Endothelial cell of umbilical vein (primary cell): ENCODE results near the gene TRIM37. TPM values are rescaled to one million over a fixed set of nuclear protein-coding genes. Genes with fewer than 3 reads are reported as not detected.

Experiments
- BruUV-seq: library from RNA; stranded (reverse); fragments of 400-500 nt; replicated peaks from 2 replicates; lab custom pipeline; 2021; lab: Mats Ljungman, UMichigan
- CTCF ChIA-PET: fragments of 300-600, 350-600 bp; sonication (Branson Sonifier 250); formaldehyde crosslinking; loops from one replicate; lab custom pipeline; 2021; ENCODE audit warnings: antibody characterized with exemption, inconsistent platforms; lab: Charles Lee
- POLR2A ChIA-PET: fragments of 300-600, 350-600 bp; sonication (Branson Sonifier 250); formaldehyde crosslinking; loops from one replicate; lab custom pipeline; 2021; ENCODE audit warnings: antibody characterized with exemption, inconsistent platforms; lab: Charles Lee
- DNase-seq: peaks from one replicate; pipeline ENCODE4 v3.0.0-alpha.2; 2011; ENCODE audit warnings: low read depth, low spot score
- FAIRE-seq: peaks from 2 replicates; lab custom pipeline; 2011; peaks lifted over from hg19 to GRCh38; lab: Jason Lieb, UNC
- H2AFZ ChIP-seq: 2 replicates; pipeline ENCODE4 v1.6.0; 2012; ENCODE audit warnings: low read depth, low read length, control low read depth, inconsistent platforms
- H3K27ac ChIP-seq: 2 replicates; pipeline ENCODE4 v1.5.1; 2011; ENCODE audit warnings: low read depth, mild to moderate bottlenecking, control low read depth, low read length, moderate library complexity; ENCODE audit not compliant: insufficient read depth
- H3K27me3 ChIP-seq, 2 experiments: 2 replicates each; pipeline versions ENCODE4 v1.6.0 to v1.6.1; 2011; ENCODE audit warnings: low read length in 2 of 2, mixed read lengths in 1 of 2; ENCODE audit not compliant: control insufficient read depth in 2 of 2, insufficient read depth in 2 of 2
- H3K36me3 ChIP-seq, 2 experiments: 2 replicates in 1 of 2; 3 replicates in 1 of 2; pipeline ENCODE4 v1.5.1; 2011; ENCODE audit warnings: low read length in 2 of 2, mild to moderate bottlenecking in 1 of 2, moderate library complexity in 1 of 2; ENCODE audit not compliant: control insufficient read depth in 2 of 2, insufficient read depth in 2 of 2; ENCODE audit errors: extremely low read depth in 1 of 2
- H3K4me1 ChIP-seq: 3 replicates; pipeline ENCODE4 v1.5.1; 2011; ENCODE audit warnings: mild to moderate bottlenecking, low read length; ENCODE audit not compliant: control insufficient read depth, insufficient read depth; ENCODE audit errors: extremely low read depth
- H3K4me2 ChIP-seq: 2 replicates; pipeline ENCODE4 v1.6.1; 2011; ENCODE audit warnings: low read length, control low read depth, mixed read lengths; ENCODE audit not compliant: insufficient read depth
- H3K4me3 ChIP-seq, 3 experiments: fragments of 200-600 bp in 1 of 3; sonication (generic), shearing (Covaris generic) in 1 of 3; replicated peaks in 1 of 3; 2 replicates each; pipeline ENCODE4 v1.5.1; 2011 to 2016; ENCODE audit warnings: control low read depth in 3 of 3, low read length in 3 of 3, mild to moderate bottlenecking in 2 of 3, inconsistent platforms in 1 of 3, low read depth in 1 of 3, moderate library complexity in 1 of 3; ENCODE audit not compliant: insufficient read depth in 1 of 3
- H3K79me2 ChIP-seq: 2 replicates; pipeline ENCODE4 v1.6.0; 2012; ENCODE audit warnings: low read length, inconsistent platforms; ENCODE audit not compliant: control insufficient read depth, insufficient read depth
- H3K9ac ChIP-seq: replicated peaks from 2 replicates; pipeline ENCODE3; 2011; ENCODE audit warnings: low read length, control low read depth; ENCODE audit not compliant: insufficient read depth; ENCODE audit errors: extremely low read depth
- H3K9me1 ChIP-seq: replicated peaks from 3 replicates; pipeline ENCODE4 v1.6.0; 2011; ENCODE audit warnings: mild to moderate bottlenecking, low read length; ENCODE audit not compliant: control insufficient read depth, insufficient read depth; ENCODE audit errors: extremely low read depth
- H3K9me3 ChIP-seq: replicated peaks from 2 replicates; pipeline ENCODE4 v1.5.1; 2012; ENCODE audit warnings: low read length, inconsistent platforms; ENCODE audit not compliant: control insufficient read depth, insufficient read depth
- H4K20me1 ChIP-seq: replicated peaks from 2 replicates; pipeline ENCODE3; 2011; ENCODE audit warnings: mild to moderate bottlenecking, low read length; ENCODE audit not compliant: control insufficient read depth, insufficient read depth; ENCODE audit errors: extremely low read depth
- CTCF ChIP-seq, 2 donors: IDR thresholded peaks; 1 replicate in 1 of 2; 2 replicates in 1 of 2; pipeline ENCODE4 v1.5.1; 2011; ENCODE audit warnings: low read length in 2 of 2, mild to moderate bottlenecking in 2 of 2, moderate library complexity in 2 of 2, control low read depth in 1 of 2, inconsistent platforms in 1 of 2, low read depth in 1 of 2; ENCODE audit not compliant: insufficient read depth in 1 of 2; ENCODE audit errors: extremely low read depth in 1 of 2
- EZH2 ChIP-seq: IDR thresholded peaks from 2 replicates; pipeline ENCODE4 v1.6.1; 2012; ENCODE audit warnings: borderline replicate concordance, low read depth, mild to moderate bottlenecking, moderate library complexity, low read length, inconsistent platforms; ENCODE audit not compliant: severe bottlenecking
- FOS ChIP-seq: IDR thresholded peaks from 2 replicates; pipeline ENCODE4 v1.6.1; 2011; ENCODE audit warnings: mild to moderate bottlenecking, low read length, moderate library complexity, borderline replicate concordance; ENCODE audit not compliant: insufficient read depth
- GATA2 ChIP-seq: IDR thresholded peaks from 2 replicates; pipeline ENCODE4 v1.7.0; 2011; ENCODE audit warnings: low read depth, mild to moderate bottlenecking, moderate library complexity, mixed read lengths, low read length; ENCODE audit not compliant: insufficient read length, insufficient read depth
- JUN ChIP-seq: IDR thresholded peaks from 2 replicates; pipeline ENCODE4 v1.6.1; 2011; ENCODE audit warnings: borderline replicate concordance, low read depth; ENCODE audit not compliant: insufficient read length, insufficient read depth
- MAX ChIP-seq: IDR thresholded peaks from 2 replicates; pipeline ENCODE4 v1.6.1; 2011; ENCODE audit not compliant: insufficient read depth, insufficient read length
- MYC ChIP-seq: IDR thresholded peaks from one replicate; pipeline ENCODE4 v1.6.1; 2011; ENCODE audit warnings: mild to moderate bottlenecking, low read depth, low read length
- POLR2A ChIP-seq: IDR thresholded peaks from 2 replicates; pipeline ENCODE4 v1.6.1; 2012; ENCODE audit warnings: low read depth, mild to moderate bottlenecking, control low read depth, low read length
- POLR2AphosphoS5 ChIP-seq: IDR thresholded peaks from 2 replicates; pipeline ENCODE4 v1.6.1; 2012; ENCODE audit warnings: low read depth, mild to moderate bottlenecking, control low read depth, low read length, moderate library complexity; ENCODE audit not compliant: insufficient read depth
- dilution Hi-C: fragments of 300-500 bp; cut with MboI; formaldehyde crosslinking; loops from one replicate; pipeline ENCODE4 v1.15.0; 2019; ENCODE audit warnings: low sequenced_read_pairs; ENCODE audit not compliant: extremely low pct_ligation_motif_present
- intact Hi-C: fragments of 100-400 bp; cut with micrococcal nuclease; formaldehyde crosslinking; loops from one replicate; pipeline ENCODE4 v1.10.0; 2022
- polyA plus RNA-seq, 4 experiments: library from polyadenylated mRNA; depleted of rRNA in 3 of 4; stranded (reverse) in 3 of 4; unstranded in 1 of 4; fragments of >200 nt; gene quantifications; 2 replicates each; pipeline versions ENCODE4 v1.2.1 to v1.2.3, GENCODE V29; 2011 to 2012; ENCODE audit warnings: missing spikeins in 1 of 4
- total RNA-seq: library from RNA; stranded (reverse); gene quantifications from 2 replicates; pipeline ENCODE4 v1.2.3, GENCODE V29; 2021

The TRIM37 gene
- total and polyA plus RNA-seq, 2 donors (not counting 3 experiments of a cell fraction or from before 2014, with no cell fraction given) = 18.8 to 41.9 TPM

- POLR2A ChIA-PET = no interaction called here
- Histone ChIP-seq H2AFZ (no peak overlapping the region), H3K9me3 (no peaks in the 10 kb centered on the region), H3K4me3 (no peak overlapping the region), H3K9ac (no peak overlapping the region), H3K4me2 (no peak overlapping the region), H3K36me3 (peaks cover 3 to 4% of the 10 kb centered on the region in 2 experiments), H3K27me3 (no peaks in the 10 kb centered on the region), H3K27ac (no peak overlapping the region), H3K79me2 (no peaks in the 10 kb centered on the region), H3K9me1 (no peaks in the 10 kb centered on the region), H4K20me1 (no peaks in the 10 kb centered on the region), H3K4me1 (peaks cover 3% of the 10 kb centered on the region)
- TF ChIP-seq MYC = no peak
- FAIRE-seq (peak; percentile 24), DNase-seq (no peak)
- dilution Hi-C loops (no loop called here), intact Hi-C loops (no loop called here)
- no TSS peak for BruUV-seq
- CTCF ChIA-PET = interaction anchor here (0.8 to 2.3 kb wide), 4 partner anchors 10 to 473 kb away, joined by 3 to 7 read pairs (median 3); no protein-coding TSS in a partner anchor
These were observed 114.9 kb downstream of the TRIM37 start for GRCh38 chr17:58991718-58992331.

GRCh38 chr17:58989629-58990028 lies 117.1 kb downstream of the TRIM37 start:
- intact Hi-C loops = no loop called here
- dilution Hi-C loops = no loop called here
- Histone ChIP-seq H3K9me3 (no peaks in the 10 kb centered on the region), H2AFZ (no peak overlapping the region), H3K36me3 (peaks cover 3 to 4% of the 10 kb centered on the region in 2 experiments), H3K9me1 (no peaks in the 10 kb centered on the region), H4K20me1 (no peaks in the 10 kb centered on the region), H3K27me3 (no peaks in the 10 kb centered on the region), H3K4me2 (no peak overlapping the region), H3K27ac (no peak overlapping the region), H3K9ac (no peak overlapping the region), H3K79me2 (no peaks in the 10 kb centered on the region), H3K4me3 (no peak overlapping the region), H3K4me1 (peaks cover 3% of the 10 kb centered on the region)
- BruUV-seq = no TSS peak
- FAIRE-seq (no peak), DNase-seq (no peak)
- TF ChIP-seq MAX = no peak
- TF ChIP-seq GATA2 = no peak
- TF ChIP-seq CTCF (IDR thresholded peaks at IDR 0.05; ENCODE audit: extremely low read depth in 1 of 2, insufficient read depth in 1 of 2, low read depth in 1 of 2, low read length in 2 of 2) = no peak
- no peak for TF ChIP-seq EZH2
- no peak for TF ChIP-seq JUN
- no peak for TF ChIP-seq POLR2AphosphoS5
- TF ChIP-seq FOS = no peak
- no peak for TF ChIP-seq MYC
- TF ChIP-seq POLR2A = no peak
- CTCF ChIA-PET = interaction anchor here (0.9 to 1.9 kb wide), 2 partner anchors 20 to 279 kb away, joined by 3 to 8 read pairs; no protein-coding TSS in a partner anchor
- POLR2A ChIA-PET = no interaction called here
